H7 (cell line): ENCODE data around the gene TAX1BP1. TPM values are rescaled to one million over a fixed set of nuclear protein-coding genes. Genes with fewer than 3 reads are reported as not detected.

Experiments used
- DNase-seq: peaks from one replicate; pipeline ENCODE4 v3.0.0; 2012
- H3K27me3 ChIP-seq: 2 replicates; pipeline ENCODE4 v1.6.0; 2011; ENCODE audit warnings: mild to moderate bottlenecking, low read length; ENCODE audit not compliant: control insufficient read depth, insufficient read depth
- H3K36me3 ChIP-seq: replicated peaks from 2 replicates; pipeline ENCODE4 v1.5.1; 2011; ENCODE audit warnings: low read length; ENCODE audit not compliant: control insufficient read depth, insufficient read depth
- H3K4me3 ChIP-seq: 2 replicates; pipeline ENCODE4 v1.5.1; 2011; ENCODE audit warnings: low read depth, mild to moderate bottlenecking, control low read depth, low read length, moderate library complexity; ENCODE audit not compliant: insufficient read depth
- total RNA-seq: library from RNA; depleted of rRNA; stranded (reverse); fragments of >200 nt; shearing (Covaris generic); gene quantifications from 2 replicates; pipeline ENCODE4 v1.2.3, GENCODE V29; 2014

TAX1BP1 gene
- total RNA-seq, 1 experiment from 2014 or later, result 62.2 TPM

GRCh38 chr7:27747589-27748368, 7.8 kb downstream of the TAX1BP1 start:
- H3K4me3 ChIP-seq, result no peak overlapping the region
- no peaks in the 10 kb centered on the region; the same call in none of the 2 replicates for H3K36me3 ChIP-seq
- H3K27me3 ChIP-seq, result no peaks in the 10 kb centered on the region
- DNase-seq, result no peak

GRCh38 chr7:27750316-27750715, 10.4 kb downstream of the TAX1BP1 start:
- Histone ChIP-seq H3K36me3 (no peaks in the 10 kb centered on the region; the same call in none of the 2 replicates), H3K4me3 (no peak overlapping the region), H3K27me3 (no peaks in the 10 kb centered on the region)
- DNase-seq, result no peak

- no peaks in the 10 kb centered on the region; the same call in none of the 2 replicates for H3K36me3 ChIP-seq
- no peak overlapping the region for H3K4me3 ChIP-seq
- no peaks in the 10 kb centered on the region for H3K27me3 ChIP-seq
- no peak for DNase-seq
Measured at GRCh38 chr7:27751888-27752660, 12.1 kb downstream of the TAX1BP1 start.

GRCh38 chr7:27753863-27754262, 13.9 kb downstream of the TAX1BP1 start:
- no peak for DNase-seq
- H3K4me3 ChIP-seq, result no peak overlapping the region
- H3K36me3 ChIP-seq, result peaks cover 1% of the 10 kb centered on the region; the same call in 1 of the 2 replicates
- H3K27me3 ChIP-seq, result no peaks in the 10 kb centered on the region

GRCh38 chr7:27756298-27756697, 16.3 kb downstream of the TAX1BP1 start:
- no peak overlapping the region for H3K4me3 ChIP-seq
- H3K36me3 ChIP-seq, result peaks cover 1% of the 10 kb centered on the region; the same call in 1 of the 2 replicates
- DNase-seq, result no peak
- H3K27me3 ChIP-seq, result no peaks in the 10 kb centered on the region

GRCh38 chr7:27759491-27759890, 19.5 kb downstream of the TAX1BP1 start:
- Histone ChIP-seq H3K4me3 (no peak overlapping the region), H3K27me3 (no peaks in the 10 kb centered on the region), H3K36me3 (peaks cover 1% of the 10 kb centered on the region; the same call in 1 of the 2 replicates)
- no peak for DNase-seq

- H3K4me3 ChIP-seq, result no peak overlapping the region
- peaks cover 1% of the 10 kb centered on the region; the same call in 1 of the 2 replicates for H3K36me3 ChIP-seq
- no peaks in the 10 kb centered on the region for H3K27me3 ChIP-seq
- DNase-seq, result no peak
Measured at GRCh38 chr7:27762062-27762461, 22.1 kb downstream of the TAX1BP1 start.

- Histone ChIP-seq H3K4me3 (no peak overlapping the region), H3K36me3 (no peaks in the 10 kb centered on the region), H3K27me3 (no peaks in the 10 kb centered on the region)
- DNase-seq, result no peak
Measured at GRCh38 chr7:27763983-27764508, 24.1 kb downstream of the TAX1BP1 start.

- H3K4me3 ChIP-seq, result no peak overlapping the region
- no peak for DNase-seq
- no peaks in the 10 kb centered on the region for H3K36me3 ChIP-seq
- H3K27me3 ChIP-seq, result no peaks in the 10 kb centered on the region
Measured at GRCh38 chr7:27765841-27766240, 25.9 kb downstream of the TAX1BP1 start.

- Histone ChIP-seq H3K4me3 (no peak overlapping the region), H3K36me3 (no peaks in the 10 kb centered on the region), H3K27me3 (no peaks in the 10 kb centered on the region)
- no peak for DNase-seq
Measured at GRCh38 chr7:27767374-27767773, 27.4 kb downstream of the TAX1BP1 start.

- H3K27me3 ChIP-seq, result no peaks in the 10 kb centered on the region
- H3K36me3 ChIP-seq, result no peaks in the 10 kb centered on the region
- DNase-seq, result no peak
- no peak overlapping the region for H3K4me3 ChIP-seq
Measured at GRCh38 chr7:27771111-27771510, 31.1 kb downstream of the TAX1BP1 start.

- no peak for DNase-seq
- H3K4me3 ChIP-seq, result no peak overlapping the region
- H3K27me3 ChIP-seq, result no peaks in the 10 kb centered on the region
- no peaks in the 10 kb centered on the region for H3K36me3 ChIP-seq
Measured at GRCh38 chr7:27774717-27775328, 34.9 kb downstream of the TAX1BP1 start.

- Histone ChIP-seq H3K27me3 (no peaks in the 10 kb centered on the region), H3K4me3 (no peak overlapping the region), H3K36me3 (no peaks in the 10 kb centered on the region)
- no peak for DNase-seq
Measured at GRCh38 chr7:27775782-27776181, 35.8 kb downstream of the TAX1BP1 start.

- Histone ChIP-seq H3K36me3 (no peaks in the 10 kb centered on the region), H3K4me3 (no peak overlapping the region), H3K27me3 (no peaks in the 10 kb centered on the region)
- DNase-seq, result no peak
Measured at GRCh38 chr7:27777662-27778061, 37.7 kb downstream of the TAX1BP1 start.
